Cardiac muscle cell (in vitro differentiated cells and primary cell): ENCODE data around the gene TMEM225B. TPM values are rescaled to one million over a fixed set of nuclear protein-coding genes. Genes with fewer than 3 reads are reported as not detected.
"Not testable (repeated sequence)": the region's sequence is repeated elsewhere in the genome, so short reads cannot be mapped to it uniquely, and the experiment has no call there.

ENCODE experiments used
- DNase-seq, 2 donors: peaks; one replicate each; pipeline versions ENCODE4 v3.0.0 to v3.0.0-alpha.2; 2010 to 2017; ENCODE audit warnings: low read depth in 1 of 2, low spot score in 1 of 2
- H3K27ac ChIP-seq: fragments of 200-600 bp; sonication (generic); 2 replicates; pipeline ENCODE4 v1.5.1; 2016
- H3K27me3 ChIP-seq: fragments of 200-600 bp; sonication (generic); 2 replicates; pipeline ENCODE4 v1.6.0; 2016; ENCODE audit warnings: control low read depth
- H3K36me3 ChIP-seq: fragments of 200-600 bp; sonication (generic); 2 replicates; pipeline ENCODE4 v1.5.1; 2016; ENCODE audit warnings: control low read depth
- H3K4me1 ChIP-seq: fragments of 200-600 bp; sonication (generic); 2 replicates; pipeline ENCODE4 v1.8.1; 2017; ENCODE audit warnings: low read depth, mild to moderate bottlenecking, mixed run types
- H3K4me3 ChIP-seq: fragments of 200-600 bp; sonication (generic); 2 replicates; pipeline ENCODE4 v1.5.1; 2016; ENCODE audit warnings: mild to moderate bottlenecking
- H3K9me3 ChIP-seq: fragments of 200-600 bp; sonication (generic); 2 replicates; pipeline ENCODE4 v1.5.1; 2017; ENCODE audit warnings: low read depth, mild to moderate bottlenecking, control low read depth
- polyA plus RNA-seq: library from polyadenylated mRNA; unstranded; fragments of >200 nt; fragmentation: Nextera tagmentation; extraction: Ambion mirVana; gene quantifications from 2 replicates; pipeline ENCODE4 v1.2.1, GENCODE V29; 2016
- total RNA-seq: library from RNA; depleted of rRNA; stranded (reverse); fragments of >200 nt; gene quantifications from 2 replicates; pipeline ENCODE4 v1.2.3, GENCODE V29; 2016
- TF ChIP-seq, protein P1 (sequence below): IDR thresholded peaks from 2 replicates; pipeline ENCODE4 v1.5.1; 2012; ENCODE audit warnings: low read depth, mild to moderate bottlenecking, low read length

The TMEM225B gene
- total and polyA plus RNA-seq, 2 experiments from 2014 or later, result 0.17 to 2.3 TPM

DNA sequence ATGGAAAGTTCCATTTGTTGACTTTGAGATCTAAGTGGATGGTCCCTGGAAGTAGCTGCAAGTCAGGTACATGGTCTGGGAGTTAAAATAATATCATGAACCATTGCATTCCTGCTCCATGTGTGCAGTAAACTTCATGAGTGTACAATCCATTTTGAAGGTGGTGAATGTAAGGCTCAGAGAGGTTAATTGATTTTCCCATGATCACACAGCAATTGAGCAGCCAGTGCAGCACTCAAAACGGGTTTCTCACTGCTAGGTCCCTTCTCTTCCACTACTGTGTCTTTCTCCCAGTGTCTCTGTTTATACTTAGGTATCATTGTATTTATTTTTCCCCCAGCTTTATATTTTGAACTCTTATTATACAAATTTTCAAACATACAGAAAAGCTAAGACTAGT is 28.6 kb downstream of the TMEM225B start:
- no peak for DNase-seq
- Histone ChIP-seq H3K9me3 (no peaks in the 10 kb centered on the region), H3K27me3 (no peaks in the 10 kb centered on the region), H3K27ac (no peak overlapping the region), H3K4me3 (no peak overlapping the region), H3K4me1 (no peaks in the 10 kb centered on the region), H3K36me3 (peaks cover 66% of the 10 kb centered on the region)
- TF ChIP-seq, protein P1, sequence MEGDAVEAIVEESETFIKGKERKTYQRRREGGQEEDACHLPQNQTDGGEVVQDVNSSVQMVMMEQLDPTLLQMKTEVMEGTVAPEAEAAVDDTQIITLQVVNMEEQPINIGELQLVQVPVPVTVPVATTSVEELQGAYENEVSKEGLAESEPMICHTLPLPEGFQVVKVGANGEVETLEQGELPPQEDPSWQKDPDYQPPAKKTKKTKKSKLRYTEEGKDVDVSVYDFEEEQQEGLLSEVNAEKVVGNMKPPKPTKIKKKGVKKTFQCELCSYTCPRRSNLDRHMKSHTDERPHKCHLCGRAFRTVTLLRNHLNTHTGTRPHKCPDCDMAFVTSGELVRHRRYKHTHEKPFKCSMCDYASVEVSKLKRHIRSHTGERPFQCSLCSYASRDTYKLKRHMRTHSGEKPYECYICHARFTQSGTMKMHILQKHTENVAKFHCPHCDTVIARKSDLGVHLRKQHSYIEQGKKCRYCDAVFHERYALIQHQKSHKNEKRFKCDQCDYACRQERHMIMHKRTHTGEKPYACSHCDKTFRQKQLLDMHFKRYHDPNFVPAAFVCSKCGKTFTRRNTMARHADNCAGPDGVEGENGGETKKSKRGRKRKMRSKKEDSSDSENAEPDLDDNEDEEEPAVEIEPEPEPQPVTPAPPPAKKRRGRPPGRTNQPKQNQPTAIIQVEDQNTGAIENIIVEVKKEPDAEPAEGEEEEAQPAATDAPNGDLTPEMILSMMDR, result no peak

DNA sequence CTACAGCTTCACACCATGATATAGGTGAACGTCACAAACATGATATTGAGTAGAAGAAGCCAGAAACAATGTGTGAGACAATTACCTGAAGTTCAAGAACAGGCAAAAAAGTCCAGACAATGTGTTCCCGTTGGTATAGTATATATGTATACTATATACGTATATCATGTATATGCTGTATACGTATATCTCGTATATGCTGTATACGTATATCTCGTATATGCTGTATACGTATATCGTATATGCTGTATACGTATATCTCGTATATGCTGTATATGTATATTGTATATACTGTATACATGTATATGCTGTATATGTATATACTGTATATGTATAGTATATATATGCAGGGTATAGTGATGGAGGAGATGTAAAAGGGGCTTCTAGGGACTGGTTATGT is 29.4 kb downstream of the TMEM225B start:
- H3K9me3 ChIP-seq, result no peaks in the 10 kb centered on the region
- no peak overlapping the region for H3K4me3 ChIP-seq
- H3K27me3 ChIP-seq, result no peaks in the 10 kb centered on the region
- TF ChIP-seq, protein P1, result no peak
- H3K4me1 ChIP-seq, result no peaks in the 10 kb centered on the region
- H3K36me3 ChIP-seq, result peaks cover 60% of the 10 kb centered on the region
- no peak overlapping the region for H3K27ac ChIP-seq
- DNase-seq, result no peak

DNA sequence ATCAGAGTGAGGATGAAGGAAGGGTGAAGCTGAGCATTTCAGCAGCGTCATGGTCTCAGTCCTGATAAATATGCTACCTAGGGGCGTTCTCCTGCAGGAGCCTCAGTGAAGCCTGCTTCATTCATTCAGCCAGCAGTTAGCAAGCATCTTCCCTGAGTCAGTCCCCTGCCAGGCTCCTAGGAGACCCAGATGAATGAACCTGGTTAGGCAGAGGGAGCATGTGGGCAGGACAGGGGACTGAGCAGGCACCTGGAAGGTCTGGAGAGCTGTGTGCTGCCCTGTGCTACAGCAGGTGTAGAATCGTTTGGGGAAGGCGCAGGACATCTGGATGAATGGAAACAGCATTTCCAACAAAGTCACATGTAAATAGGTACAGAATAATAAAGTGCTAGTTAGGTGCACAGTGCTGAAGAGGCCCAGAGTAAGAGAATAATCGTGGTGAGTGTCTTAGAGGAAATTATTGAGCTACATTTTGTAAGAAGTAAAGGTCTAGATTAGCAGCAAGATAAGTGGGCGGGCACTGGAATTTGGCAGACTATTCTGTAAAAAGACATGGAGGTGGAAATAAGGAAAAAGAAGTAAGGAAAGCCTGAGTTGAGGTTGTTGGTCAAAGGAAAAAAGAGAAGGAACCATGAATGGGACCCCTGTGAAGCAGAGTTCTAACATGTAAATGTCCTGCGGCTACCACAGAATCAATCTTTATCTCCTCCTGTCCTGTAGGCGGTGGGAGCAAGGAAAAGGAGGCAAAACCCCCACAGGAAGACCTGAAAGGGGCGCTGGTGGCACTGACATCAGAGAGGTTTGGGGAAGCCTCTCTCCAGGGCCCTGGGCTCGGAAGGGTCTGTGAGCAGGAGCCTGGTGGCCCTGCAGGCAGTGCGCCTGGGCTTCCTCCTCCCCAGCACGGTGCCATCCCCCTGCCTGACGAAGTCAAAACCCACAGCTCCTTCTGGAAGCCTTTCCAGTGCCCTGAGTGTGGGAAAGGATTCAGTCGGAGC is 30.7 kb downstream of the TMEM225B start:
- TF ChIP-seq, protein P1, result no peak
- DNase-seq, result no peak

DNA sequence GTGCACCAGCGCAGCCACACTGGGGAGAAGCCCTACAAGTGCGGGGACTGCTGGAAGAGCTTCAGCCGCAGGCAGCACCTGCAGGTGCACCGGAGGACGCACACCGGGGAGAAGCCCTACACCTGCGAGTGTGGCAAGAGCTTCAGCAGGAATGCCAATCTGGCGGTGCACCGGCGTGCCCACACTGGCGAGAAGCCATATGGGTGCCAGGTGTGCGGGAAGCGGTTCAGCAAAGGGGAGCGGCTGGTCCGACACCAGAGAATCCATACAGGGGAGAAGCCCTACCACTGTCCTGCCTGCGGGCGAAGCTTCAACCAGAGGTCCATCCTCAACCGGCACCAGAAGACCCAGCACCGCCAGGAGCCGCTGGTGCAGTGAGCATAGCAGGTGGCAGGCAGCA is 31.6 kb downstream of the TMEM225B start:
- Histone ChIP-seq H3K27ac (no peak overlapping the region), H3K4me3 (no peak overlapping the region), H3K4me1 (no peaks in the 10 kb centered on the region), H3K9me3 (no peaks in the 10 kb centered on the region), H3K27me3 (no peaks in the 10 kb centered on the region), H3K36me3 (peaks cover 47% of the 10 kb centered on the region)
- TF ChIP-seq, protein P1, result no peak
- no peak for DNase-seq

More for the DNA sequence above, 30.7 kb downstream of the TMEM225B start:
- no peak overlapping the region for H3K27ac ChIP-seq
- H3K4me3 ChIP-seq, result no peak overlapping the region
- no peaks in the 10 kb centered on the region for H3K9me3 ChIP-seq
- no peaks in the 10 kb centered on the region for H3K27me3 ChIP-seq
- no peaks in the 10 kb centered on the region for H3K4me1 ChIP-seq
- H3K36me3 ChIP-seq, result peaks cover 47% of the 10 kb centered on the region

DNA sequence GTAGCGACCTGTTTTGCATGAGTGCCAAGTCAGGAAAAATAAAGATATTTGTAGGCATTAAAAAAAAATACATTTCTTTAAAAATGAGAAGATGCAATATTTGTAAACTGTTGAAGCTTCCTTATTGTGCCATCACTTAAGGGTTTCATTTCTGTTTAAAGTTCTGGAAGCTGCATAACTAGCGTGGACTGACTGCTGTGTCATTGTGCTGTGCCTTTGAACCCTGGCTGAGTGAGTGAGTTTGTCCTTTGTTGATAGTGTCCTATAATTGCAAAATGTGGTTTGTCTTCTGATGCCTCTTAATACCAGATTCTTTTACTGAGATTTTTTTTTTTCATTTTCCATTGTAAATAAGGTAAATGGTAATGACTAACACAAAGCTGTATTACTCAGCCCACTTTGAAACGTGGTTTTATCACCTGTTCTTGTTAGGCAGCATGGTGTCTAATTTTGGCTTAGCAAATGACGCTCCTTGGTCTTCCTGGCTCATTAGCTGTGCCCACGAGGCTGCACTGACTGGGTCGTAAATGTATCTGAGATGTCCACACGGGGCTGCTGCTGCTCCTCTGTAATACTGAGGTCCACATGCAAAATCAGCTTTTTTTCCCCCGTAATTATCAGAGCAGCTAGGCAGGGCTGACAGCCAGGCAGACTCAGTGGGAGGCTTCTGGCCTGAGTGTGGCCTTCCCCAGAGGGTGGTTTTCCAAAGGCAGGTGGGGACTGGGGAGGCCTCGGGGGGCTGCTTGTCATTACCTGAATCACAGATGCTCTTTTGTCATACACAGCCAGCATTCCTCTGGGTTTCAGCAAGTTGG is 33.4 kb downstream of the TMEM225B start:
- Histone ChIP-seq H3K36me3 (peaks cover 33% of the 10 kb centered on the region), H3K27ac (no peak overlapping the region)
- DNase-seq, result peak; percentile 21

DNA sequence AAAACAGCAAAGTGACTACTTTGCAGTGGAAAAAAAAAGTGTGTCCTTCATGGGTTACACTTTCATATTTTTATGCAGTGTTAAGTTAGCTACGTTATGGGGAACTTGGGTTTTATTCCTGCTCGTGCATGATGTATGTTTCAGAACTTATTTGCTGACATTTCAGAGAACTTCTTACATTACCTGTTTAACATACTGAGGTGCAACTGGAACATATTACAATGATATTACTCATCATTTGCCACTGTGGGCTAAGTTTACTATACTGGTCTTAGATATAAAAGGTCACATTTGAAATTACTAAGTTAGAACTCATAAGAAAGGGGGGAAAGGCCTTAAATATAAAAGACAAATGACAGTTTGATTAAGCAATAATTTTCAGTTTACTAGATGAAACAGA is 39.3 kb downstream of the TMEM225B start:
- not testable (repeated sequence) for H3K4me1 ChIP-seq, H3K4me3 ChIP-seq, DNase-seq, H3K9me3 ChIP-seq, H3K27me3 ChIP-seq, H3K36me3 ChIP-seq, H3K27ac ChIP-seq

More for the DNA sequence above, 33.4 kb downstream of the TMEM225B start:
- Histone ChIP-seq H3K27me3 (no peaks in the 10 kb centered on the region), H3K4me1 (no peaks in the 10 kb centered on the region), H3K9me3 (no peaks in the 10 kb centered on the region), H3K4me3 (no peak overlapping the region)
- TF ChIP-seq, protein P1, result peak; percentile 10
